Measurements from ENCODE around the gene WIF1.

Gene WIF1

GRCh38 chr12:65121049-65121955 lies at the start of gene WIF1:
Gene WIF1 (minus strand): TSS chr12:65121305. CDS start chr12:65121191, 114 bp downstream.
- DNase-seq = peak; percentile 40

GRCh38 chr12:65170209-65170881 lies 49.2 kb upstream of the WIF1 start:
- DNase-seq = peak; percentile 79

GRCh38 chr12:65169320-65170208 lies 48.5 kb upstream of the WIF1 start, which contains the start of gene LEMD3:
Gene LEMD3 (plus strand): TSS chr12:65169583. CDS start chr12:65169597, 14 bp downstream.
- peak; percentile 95 for DNase-seq

GRCh38 chr12:65168681-65169319 lies 47.7 kb upstream of the WIF1 start:
- DNase-seq = no peak

GRCh38 chr12:65164774-65165173 lies 43.7 kb upstream of the WIF1 start:
- no peak for DNase-seq

GRCh38 chr12:65164244-65164643 lies 43.1 kb upstream of the WIF1 start:
- DNase-seq = no peak

- DNase-seq = no peak
These were observed 41.5 kb upstream of the WIF1 start for GRCh38 chr12:65162609-65163008.

GRCh38 chr12:65157091-65157490 lies 36.0 kb upstream of the WIF1 start:
- no peak for DNase-seq

GRCh38 chr12:65156366-65156841 lies 35.3 kb upstream of the WIF1 start:
- peak; percentile 7 for DNase-seq

GRCh38 chr12:65155784-65156183 lies 34.7 kb upstream of the WIF1 start:
- DNase-seq = peak; percentile 8

GRCh38 chr12:65152596-65152995 lies 31.5 kb upstream of the WIF1 start:
- no peak for DNase-seq

- no peak for DNase-seq
These were observed 30.9 kb upstream of the WIF1 start for GRCh38 chr12:65152012-65152411.

GRCh38 chr12:65147312-65147905 lies 26.3 kb upstream of the WIF1 start:
- DNase-seq = no peak

GRCh38 chr12:65140738-65141137 lies 19.6 kb upstream of the WIF1 start:
- DNase-seq = no peak

- DNase-seq = no peak
These were observed 18.3 kb upstream of the WIF1 start for GRCh38 chr12:65139389-65139788.

GRCh38 chr12:65133879-65134278 lies 12.8 kb upstream of the WIF1 start:
- no peak for DNase-seq

GRCh38 chr12:65126482-65126881 lies 5.4 kb upstream of the WIF1 start:
- DNase-seq = no peak

- no peak for DNase-seq
These were observed 4.9 kb upstream of the WIF1 start for GRCh38 chr12:65125975-65126374.

- DNase-seq = no peak
These were observed 4.1 kb upstream of the WIF1 start for GRCh38 chr12:65125247-65125646.

- peak; percentile 33 for DNase-seq
These were observed 2.4 kb upstream of the WIF1 start for GRCh38 chr12:65123435-65124063.

- DNase-seq = no peak
These were observed 1.6 kb upstream of the WIF1 start for GRCh38 chr12:65122703-65123102.

Measured in activated CD4-positive, alpha-beta T cell treated with anti-CD3 and anti-CD28 coated beads for 48 hours (primary cell).